Gastrocnemius medialis (tissue), 4 donors: ENCODE measurements around the gene TRIM41.

Experiments
- CTCF ChIP-seq, 5 experiments: fragments of 450-650 bp in 3 of 5; fragments of 200-600 bp in 2 of 5; sonication (generic) in 2 of 5; IDR thresholded peaks in 4 of 5; conservative IDR thresholded peaks in 1 of 5; 1 replicate in 4 of 5; 2 replicates in 1 of 5; pipeline ENCODE4 v1.5.1; 2016 to 2019; ENCODE audit warnings: antibody characterized with exemption in 5 of 5, mild to moderate bottlenecking in 3 of 5, moderate library complexity in 3 of 5
- POLR2A ChIP-seq, 2 donors: fragments of 450-650 bp; IDR thresholded peaks; one replicate each; pipeline ENCODE4 v1.6.1; 2017; ENCODE audit warnings: antibody characterized with exemption in 2 of 2, mild to moderate bottlenecking in 2 of 2, moderate library complexity in 2 of 2

DNA sequence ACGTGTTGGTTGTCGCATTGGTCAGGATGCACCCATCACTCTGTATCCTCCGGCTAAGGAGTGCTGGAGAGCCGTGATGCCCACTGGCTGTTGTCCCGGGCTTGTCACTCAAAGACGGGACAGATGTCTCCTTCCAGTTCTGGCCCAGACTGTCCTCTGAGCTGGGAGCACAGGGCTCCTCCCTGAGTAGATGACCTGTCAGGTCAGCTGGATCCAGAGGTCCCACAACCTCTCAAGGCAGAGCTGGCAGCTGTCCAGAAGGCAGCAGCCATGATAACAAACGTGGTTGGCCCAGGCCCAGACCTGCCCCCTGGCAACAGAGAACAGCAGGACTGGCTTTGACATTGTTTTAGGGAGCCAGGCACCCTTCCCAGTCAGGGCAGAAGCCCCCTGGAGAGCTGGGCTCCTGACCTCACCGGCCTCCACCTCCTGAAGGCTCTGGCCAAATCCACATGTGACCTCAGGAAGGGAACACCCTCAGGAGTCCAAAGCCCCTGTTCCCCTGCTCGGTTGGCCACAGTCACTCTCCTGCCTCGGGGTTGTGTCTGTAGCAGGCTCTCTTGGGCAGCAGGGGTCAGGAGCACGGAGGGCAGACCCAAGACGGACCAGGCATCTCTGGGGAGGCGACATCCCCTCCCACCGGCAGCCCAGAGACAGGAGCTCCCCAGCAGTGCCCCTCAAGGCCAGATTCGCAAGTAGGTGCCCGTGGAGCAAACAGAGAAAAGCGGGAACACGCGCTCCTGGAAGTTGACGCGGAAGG lies 28.4 kb upstream of the TRIM41 start:
- no peak for TF ChIP-seq CTCF (IDR thresholded peaks at IDR 0.05 in 4 of 5, conservative IDR thresholded peaks at IDR 0.05 in 1 of 5)
- TF ChIP-seq POLR2A (IDR thresholded peaks at IDR 0.05), result no peak
